K562 treated with DMSO at 1 percent for 48 hours (cell line): ENCODE data around the gene TRAF2. TPM values are rescaled to one million over a fixed set of nuclear protein-coding genes. Genes with fewer than 3 reads are reported as not detected.

Experiments
- total RNA-seq: library from RNA; unstranded; fragments of 300-600 nt; gene quantifications from 2 replicates; pipeline ENCODE4 v1.2.3, GENCODE V29; 2022; ENCODE audit warnings: low replicate concordance; ENCODE audit errors: extremely low read depth

Gene TRAF2
- not detected in 2 replicates for total RNA-seq

GRCh38 chr9:136885950-136886578, at the start of gene TRAF2:
TSS of gene TRAF2 (plus strand) at chr9:136886516. CDS start at chr9:136898741, 12,225 bp downstream.

GRCh38 chr9:136842380-136842948, 43.9 kb upstream of the TRAF2 start, which contains the start of gene AJM1:
TSS of gene AJM1 (plus strand) at chr9:136842478. CDS start at chr9:136844415, 1,937 bp downstream.

GRCh38 chr9:136849038-136849959, 37.0 kb upstream of the TRAF2 start, which contains the start of gene PHPT1:
TSS of gene PHPT1 (plus strand) at chr9:136849409. CDS start at chr9:136849431, 22 bp downstream.

GRCh38 chr9:136851941-136852663, 34.2 kb upstream of the TRAF2 start, which contains the start of gene MAMDC4:
TSS of gene MAMDC4 (plus strand) at chr9:136852346. CDS start at chr9:136852417, 71 bp downstream.

GRCh38 chr9:136944519-136945332, 58.4 kb downstream of the TRAF2 start, which contains the start of the genes C8G and FBXW5:
TSS of gene C8G (plus strand) at chr9:136945243. CDS start at chr9:136945321, 78 bp downstream.
TSS of gene FBXW5 (minus strand) at chr9:136944738. CDS start at chr9:136944083, 655 bp downstream.

GRCh38 chr9:136951541-136952320, 65.4 kb downstream of the TRAF2 start, which contains the start of gene LCN12:
TSS of gene LCN12 (plus strand) at chr9:136952273. CDS start at chr9:136952328, 55 bp downstream.

Other genes starting within 250 kb of the TRAF2 start
- gene EGFL7, start 223.6 kb upstream of the TRAF2 start, total RNA-seq: not detected in 2 replicates
- gene AGPAT2, start 199.1 kb upstream of the TRAF2 start, total RNA-seq: not detected in 2 replicates
- not detected in 2 replicates for gene DIPK1B, start 173.9 kb upstream of the TRAF2 start, total RNA-seq
- gene LCN10, start 143.6 kb upstream of the TRAF2 start, total RNA-seq: not detected in 2 replicates
- gene LCN6, start 138.0 kb upstream of the TRAF2 start, total RNA-seq: not detected in 2 replicates
- gene LCN8, start 128.3 kb upstream of the TRAF2 start, total RNA-seq: not detected in 2 replicates
- gene LCN15, start 122.0 kb upstream of the TRAF2 start, total RNA-seq: not detected in 2 replicates
- gene TMEM141, start 95.2 kb upstream of the TRAF2 start, total RNA-seq: not detected in 2 replicates
- not detected in 2 replicates for gene CCDC183, start 90.2 kb upstream of the TRAF2 start, total RNA-seq
- gene RABL6, start 78.6 kb upstream of the TRAF2 start, total RNA-seq: 184 TPM in 1 of 2 replicates, not detected in the other
- gene AJM1, start 44.0 kb upstream of the TRAF2 start, total RNA-seq: not detected in 2 replicates
- gene PHPT1, start 37.1 kb upstream of the TRAF2 start, total RNA-seq: not detected in 2 replicates
- not detected in 2 replicates for gene MAMDC4, start 34.2 kb upstream of the TRAF2 start, total RNA-seq
- not detected in 2 replicates for gene EDF1, start 20.2 kb upstream of the TRAF2 start, total RNA-seq
- not detected in 2 replicates for gene FBXW5, start 58.2 kb downstream of the TRAF2 start, total RNA-seq
- not detected in 2 replicates for gene C8G, start 58.7 kb downstream of the TRAF2 start, total RNA-seq
- not detected in 2 replicates for gene LCN12, start 65.8 kb downstream of the TRAF2 start, total RNA-seq
- not detected in 2 replicates for gene PTGDS, start 91.0 kb downstream of the TRAF2 start, total RNA-seq
- gene LCNL1, start 96.5 kb downstream of the TRAF2 start, total RNA-seq: not detected in 2 replicates
- gene PAXX, start 105.9 kb downstream of the TRAF2 start, total RNA-seq: not detected in 2 replicates
- gene CLIC3, start 110.1 kb downstream of the TRAF2 start, total RNA-seq: not detected in 2 replicates
- gene ABCA2, start 141.7 kb downstream of the TRAF2 start, total RNA-seq: not detected in 2 replicates
- not detected in 2 replicates for gene FUT7, start 145.6 kb downstream of the TRAF2 start, total RNA-seq
- gene NPDC1, start 159.7 kb downstream of the TRAF2 start, total RNA-seq: not detected in 2 replicates
- not detected in 2 replicates for gene ENTPD2, start 167.5 kb downstream of the TRAF2 start, total RNA-seq
- not detected in 2 replicates for gene SAPCD2, start 184.0 kb downstream of the TRAF2 start, total RNA-seq
- gene UAP1L1, start 191.0 kb downstream of the TRAF2 start, total RNA-seq: not detected in 2 replicates
- 167 TPM in 1 of 2 replicates, not detected in the other for gene MAN1B1, start 200.5 kb downstream of the TRAF2 start, total RNA-seq
- not detected in 2 replicates for gene DPP7, start 228.2 kb downstream of the TRAF2 start, total RNA-seq